ENCODE results near the gene TMX2.

- TF ChIP-seq CTCF (conservative IDR thresholded peaks at IDR 0.05) (no peak), EZH2 (IDR thresholded peaks at IDR 0.05; ENCODE audit: low read depth) (no peak)
Measured at GRCh38 chr11:57712256-57713150, at the start of gene TMX2.

Data from PC-9 (cell line).